Measurements from ENCODE around the gene SYT8.
A peak's percentile ranks its signal among the peaks of the same experiment; 100 is the strongest.
"Not testable (repeated sequence)": the region's sequence is repeated elsewhere in the genome, so short reads cannot be mapped to it uniquely, and the experiment has no call there.

The SYT8 gene

DNA sequence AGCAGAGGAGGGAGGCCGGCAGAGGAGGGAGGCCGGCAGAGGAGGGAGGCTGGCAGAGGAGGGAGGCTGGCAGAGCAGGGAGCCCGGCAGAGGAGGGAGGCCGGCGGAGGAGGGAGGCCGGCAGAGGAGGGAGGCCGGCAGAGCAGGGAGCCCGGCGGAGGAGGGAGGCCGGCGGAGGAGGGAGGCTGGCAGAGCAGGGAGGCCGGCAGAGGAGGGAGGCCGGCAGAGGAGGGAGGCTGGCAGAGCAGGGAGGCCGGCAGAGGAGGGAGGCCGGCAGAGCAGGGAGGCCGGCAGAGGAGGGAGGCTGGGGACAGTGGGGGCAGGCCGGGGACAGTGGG is 39.0 kb downstream of the SYT8 start:
- DNase-seq; H4K12ac ChIP-seq (ENCODE audit: low read depth, low read length); H3K4ac ChIP-seq (ENCODE audit: low read depth, low read length); H2AFZ ChIP-seq (ENCODE audit: insufficient read depth, low read length, poor library complexity); H3K4me3 ChIP-seq (ENCODE audit: low read depth, low read length); H3K18ac ChIP-seq (ENCODE audit: low read length); H3K4me2 ChIP-seq (ENCODE audit: low read length); H3K36me3 ChIP-seq (ENCODE audit: control insufficient read depth in 1 of 2, insufficient read depth in 2 of 2, low read length in 2 of 2); H2BK120ac ChIP-seq (ENCODE audit: insufficient read depth, low read length, poor library complexity); H2BK5ac ChIP-seq (ENCODE audit: low read depth, low read length, poor library complexity); H3K79me2 ChIP-seq (ENCODE audit: control insufficient read depth, insufficient read depth, low read length, poor library complexity); H3K27me3 ChIP-seq (ENCODE audit: insufficient read depth, low read length); H4K8ac ChIP-seq (ENCODE audit: low read depth, low read length); H3K23ac ChIP-seq (ENCODE audit: low read length); H3K27ac ChIP-seq (ENCODE audit: low read depth, low read length); H2AK5ac ChIP-seq (ENCODE audit: low read length); H3K14ac ChIP-seq (ENCODE audit: low read length); H3K9ac ChIP-seq (ENCODE audit: low read length); H3K9me3 ChIP-seq (ENCODE audit: insufficient read depth, low read depth, low read length): not testable (repeated sequence)
- no CpG with 5 or more reads among the region's 17 CpGs for WGBS (ENCODE audit: extremely low coverage, insufficient coverage, insufficient read length)
- Histone ChIP-seq H3K4me1 (ENCODE audit: control insufficient read depth in 1 of 2, insufficient read depth in 2 of 2, low read length in 2 of 2) (peaks cover 17 to 19% of the 10 kb centered on the region in 2 experiments), H2BK12ac (ENCODE audit: low read length) (peak overlapping the region; percentile 19), H3K79me1 (ENCODE audit: low read length) (peaks cover 16% of the 10 kb centered on the region), H4K91ac (ENCODE audit: low read depth, low read length) (peak overlapping the region; percentile 16)

DNA sequence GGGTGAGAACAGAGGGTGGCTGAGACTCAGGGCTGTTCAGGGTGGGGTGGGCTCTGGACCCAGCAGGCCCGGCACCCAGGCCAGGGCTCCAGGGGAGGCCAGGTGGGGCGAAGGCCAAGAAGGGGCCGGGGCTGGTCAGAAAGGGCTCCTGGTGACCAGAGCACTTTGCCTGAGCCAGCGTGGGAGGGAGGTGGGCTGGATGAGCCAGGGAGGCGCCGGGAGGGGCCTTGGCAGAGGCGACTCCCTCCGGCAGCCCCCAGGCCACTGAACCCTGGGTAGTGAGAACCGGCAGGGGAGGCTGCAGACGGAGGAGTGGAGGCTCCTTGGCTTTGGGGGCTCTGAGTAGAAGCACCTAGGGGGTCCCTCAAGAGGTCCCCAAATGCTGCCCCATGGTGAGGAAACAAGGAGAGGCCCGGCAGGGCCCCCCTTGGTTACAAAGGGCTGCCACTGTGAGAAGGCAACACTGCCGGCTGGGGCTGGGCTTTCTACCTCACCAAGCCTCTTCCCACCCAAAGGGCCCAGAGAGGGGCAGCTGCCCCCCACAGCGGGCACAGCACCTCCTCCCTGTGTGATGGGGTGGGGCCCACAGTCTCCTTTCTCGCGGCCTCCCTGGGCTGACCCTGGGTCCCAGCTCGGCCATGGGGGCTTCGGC is 39.8 kb downstream of the SYT8 start:
- H3K27ac ChIP-seq (ENCODE audit: low read depth, low read length); H3K4ac ChIP-seq (ENCODE audit: low read depth, low read length); H2AFZ ChIP-seq (ENCODE audit: insufficient read depth, low read length, poor library complexity); H3K18ac ChIP-seq (ENCODE audit: low read length); H2AK5ac ChIP-seq (ENCODE audit: low read length); H3K4me3 ChIP-seq (ENCODE audit: low read depth, low read length); H3K79me2 ChIP-seq (ENCODE audit: control insufficient read depth, insufficient read depth, low read length, poor library complexity); DNase-seq; H4K12ac ChIP-seq (ENCODE audit: low read depth, low read length); H3K23ac ChIP-seq (ENCODE audit: low read length); H2BK120ac ChIP-seq (ENCODE audit: insufficient read depth, low read length, poor library complexity); H3K14ac ChIP-seq (ENCODE audit: low read length); H4K8ac ChIP-seq (ENCODE audit: low read depth, low read length); H2BK5ac ChIP-seq (ENCODE audit: low read depth, low read length, poor library complexity); H3K9me3 ChIP-seq (ENCODE audit: insufficient read depth, low read depth, low read length); H3K4me2 ChIP-seq (ENCODE audit: low read length); H3K27me3 ChIP-seq (ENCODE audit: insufficient read depth, low read length); H3K9ac ChIP-seq (ENCODE audit: low read length); H3K36me3 ChIP-seq (ENCODE audit: control insufficient read depth in 1 of 2, insufficient read depth in 2 of 2, low read length in 2 of 2): not testable (repeated sequence)
- peaks cover 21% of the 10 kb centered on the region for H3K79me1 ChIP-seq (ENCODE audit: low read length)
- WGBS (ENCODE audit: extremely low coverage, insufficient coverage, insufficient read length) = no CpG with 5 or more reads among the region's 17 CpGs
- peaks cover 17 to 19% of the 10 kb centered on the region in 2 experiments for H3K4me1 ChIP-seq (ENCODE audit: control insufficient read depth in 1 of 2, insufficient read depth in 2 of 2, low read length in 2 of 2)
- H4K91ac ChIP-seq (ENCODE audit: low read depth, low read length) = peak overlapping the region; percentile 56
- peak overlapping the region; percentile 15 for H2BK12ac ChIP-seq (ENCODE audit: low read length)

DNA sequence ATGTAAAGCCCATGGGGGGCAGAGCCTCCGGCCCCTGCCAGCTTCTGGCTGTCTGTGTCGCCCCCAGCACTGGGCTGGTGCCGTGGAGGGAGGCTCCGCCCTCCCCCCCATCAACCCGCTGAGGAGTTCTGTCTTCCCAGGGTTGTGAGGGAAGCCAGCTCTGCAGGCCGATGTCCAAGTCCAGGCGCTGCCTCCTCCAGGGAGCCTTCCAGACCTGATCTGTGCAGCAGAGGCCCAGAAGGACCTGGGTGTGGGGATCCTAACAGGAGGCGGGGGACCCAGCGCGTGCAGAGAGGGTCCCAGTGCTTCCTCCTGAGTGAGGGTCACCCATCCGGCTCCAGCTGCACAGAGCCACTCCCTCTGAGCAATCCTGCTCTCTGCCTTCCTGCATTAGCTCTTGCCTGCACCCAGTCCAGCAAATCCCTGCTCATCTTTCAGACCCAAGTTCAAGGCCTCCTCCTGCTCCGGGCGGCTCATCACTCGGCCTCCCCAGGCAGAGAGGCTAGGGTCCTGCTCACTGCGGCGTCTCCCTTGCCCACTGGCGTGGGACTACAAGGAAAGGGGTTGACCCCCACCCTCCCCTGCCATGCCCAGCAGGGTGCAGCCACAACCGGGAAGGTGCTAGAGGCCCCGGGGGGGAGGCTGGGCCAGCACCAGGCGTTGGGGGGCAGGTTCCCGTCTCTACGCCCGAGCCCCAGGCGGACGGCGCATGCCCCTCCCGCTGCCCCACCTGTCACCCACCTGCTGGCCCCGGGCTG is 40.5 kb downstream of the SYT8 start:
- Histone ChIP-seq H3K23ac (ENCODE audit: low read length) (no peak overlapping the region), H3K27ac (ENCODE audit: low read depth, low read length) (no peak overlapping the region), H3K79me2 (ENCODE audit: control insufficient read depth, insufficient read depth, low read length, poor library complexity) (peaks cover 3% of the 10 kb centered on the region)

DNA sequence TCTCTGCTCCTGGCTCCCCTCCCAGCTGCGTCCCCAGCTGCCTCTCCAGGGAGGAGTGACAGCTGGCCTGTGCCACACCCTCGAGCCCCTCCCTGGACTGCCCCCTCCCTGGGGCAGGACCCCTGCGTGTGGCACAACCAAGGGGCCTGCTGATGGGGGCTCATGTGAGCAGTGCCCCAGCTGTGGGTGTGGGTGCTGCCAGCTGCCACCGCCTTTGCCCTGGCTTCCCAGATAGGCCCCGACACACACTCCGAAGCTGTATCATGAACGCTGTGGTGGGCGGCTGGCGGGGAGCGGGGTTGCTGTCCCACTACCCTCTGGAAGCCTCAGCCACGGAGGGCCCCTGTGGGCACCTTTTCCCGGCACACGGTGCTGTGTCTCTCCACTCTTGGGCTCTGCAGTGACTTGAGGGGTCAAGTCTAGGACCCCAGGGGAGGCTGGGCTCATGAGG is 41.1 kb downstream of the SYT8 start:
- H2BK120ac ChIP-seq (ENCODE audit: insufficient read depth, low read length, poor library complexity) = peak overlapping the region; percentile 24
- H3K79me1 ChIP-seq (ENCODE audit: low read length) = peaks cover 30% of the 10 kb centered on the region
- H3K36me3 ChIP-seq (ENCODE audit: control insufficient read depth in 1 of 2, insufficient read depth in 2 of 2, low read length in 2 of 2); H2AFZ ChIP-seq (ENCODE audit: insufficient read depth, low read length, poor library complexity); H3K79me2 ChIP-seq (ENCODE audit: control insufficient read depth, insufficient read depth, low read length, poor library complexity); H3K27me3 ChIP-seq (ENCODE audit: insufficient read depth, low read length); H3K23ac ChIP-seq (ENCODE audit: low read length); H3K9me3 ChIP-seq (ENCODE audit: insufficient read depth, low read depth, low read length); H3K4me3 ChIP-seq (ENCODE audit: low read depth, low read length); DNase-seq; H3K4me2 ChIP-seq (ENCODE audit: low read length); H3K9ac ChIP-seq (ENCODE audit: low read length); H4K12ac ChIP-seq (ENCODE audit: low read depth, low read length): not testable (repeated sequence)
- peaks cover 20 to 21% of the 10 kb centered on the region in 2 experiments for H3K4me1 ChIP-seq (ENCODE audit: control insufficient read depth in 1 of 2, insufficient read depth in 2 of 2, low read length in 2 of 2)
- peak overlapping the region; percentile 46 for H2BK5ac ChIP-seq (ENCODE audit: low read depth, low read length, poor library complexity)
- H4K8ac ChIP-seq (ENCODE audit: low read depth, low read length) = peak overlapping the region; percentile 5
- H2BK12ac ChIP-seq (ENCODE audit: low read length) = peak overlapping the region; percentile 85
- H3K27ac ChIP-seq (ENCODE audit: low read depth, low read length) = peak overlapping the region; percentile 23
- peak overlapping the region; percentile 4 for H3K14ac ChIP-seq (ENCODE audit: low read length)
- peak overlapping the region; percentile 87 for H2AK5ac ChIP-seq (ENCODE audit: low read length)
- WGBS (ENCODE audit: extremely low coverage, insufficient coverage, insufficient read length) = no CpG with 5 or more reads among the region's 13 CpGs
- H4K91ac ChIP-seq (ENCODE audit: low read depth, low read length) = peak overlapping the region; percentile 90
- H3K18ac ChIP-seq (ENCODE audit: low read length) = peak overlapping the region; percentile 49
- peak overlapping the region; percentile 41 for H3K4ac ChIP-seq (ENCODE audit: low read depth, low read length)

More for the DNA sequence above, 40.5 kb downstream of the SYT8 start:
- Histone ChIP-seq H2AFZ (ENCODE audit: insufficient read depth, low read length, poor library complexity) (no peak overlapping the region), H2BK5ac (ENCODE audit: low read depth, low read length, poor library complexity) (no peak overlapping the region), H3K4me3 (ENCODE audit: low read depth, low read length) (no peak overlapping the region), H3K18ac (ENCODE audit: low read length) (no peak overlapping the region), H3K79me1 (ENCODE audit: low read length) (peaks cover 26% of the 10 kb centered on the region), H3K4me2 (ENCODE audit: low read length) (no peak overlapping the region), H2BK12ac (ENCODE audit: low read length) (no peak overlapping the region), H2BK120ac (ENCODE audit: insufficient read depth, low read length, poor library complexity) (no peak overlapping the region), H3K4ac (ENCODE audit: low read depth, low read length) (no peak overlapping the region), H3K9me3 (ENCODE audit: insufficient read depth, low read depth, low read length) (no peaks in the 10 kb centered on the region), H3K27me3 (ENCODE audit: insufficient read depth, low read length) (no peaks in the 10 kb centered on the region), H4K12ac (ENCODE audit: low read depth, low read length) (no peak overlapping the region), H4K8ac (ENCODE audit: low read depth, low read length) (no peak overlapping the region), H2AK5ac (ENCODE audit: low read length) (peak overlapping the region; percentile 9), H3K9ac (ENCODE audit: low read length) (no peak overlapping the region), H3K14ac (ENCODE audit: low read length) (no peak overlapping the region), H3K4me1 (ENCODE audit: control insufficient read depth in 1 of 2, insufficient read depth in 2 of 2, low read length in 2 of 2) (peaks cover 19% of the 10 kb centered on the region in 2 experiments), H4K91ac (ENCODE audit: low read depth, low read length) (peak overlapping the region; percentile 90), H3K36me3 (ENCODE audit: control insufficient read depth in 1 of 2, insufficient read depth in 2 of 2, low read length in 2 of 2) (no peaks in the 10 kb centered on the region)
- no CpG with 5 or more reads among the region's 28 CpGs for WGBS (ENCODE audit: extremely low coverage, insufficient coverage, insufficient read length)
- DNase-seq = no peak
